ENCODE data around the gene IFT43. TPM values are rescaled to one million over a fixed set of nuclear protein-coding genes. Genes with fewer than 3 reads are reported as not detected.

Gene IFT43
- total RNA-seq, 1 experiment from 2014 or later: 98.8 TPM

GRCh38 chr14:76051717-76052465 lies 66.3 kb downstream of the IFT43 start:
- intact Hi-C loops (cut with micrococcal nuclease; ENCODE audit: unreplicated experiment): loop anchor here (1.0 to 10.0 kb wide), 3 partner anchors 300 to 823 kb away; no protein-coding TSS in a partner anchor
- H4K20me1 ChIP-seq (ENCODE audit: insufficient read depth): peaks cover 58% of the 10 kb centered on the region
- H3K9me3 ChIP-seq (ENCODE audit: insufficient read depth, low read depth): no peaks in the 10 kb centered on the region
- H3K9me2 ChIP-seq (ENCODE audit: insufficient read depth): no peaks in the 10 kb centered on the region
- no peak for DNase-seq
- H3K4me1 ChIP-seq (replicated peaks; ENCODE audit: insufficient read depth): no peaks in the 10 kb centered on the region
- H3F3A ChIP-seq (ENCODE audit: insufficient read depth, low read depth): no peaks in the 10 kb centered on the region
- no peak overlapping the region for H3K4me3 ChIP-seq
- H3K79me2 ChIP-seq (ENCODE audit: low read depth): no peaks in the 10 kb centered on the region
- ChIA-PET CTCF (interaction anchor here (1.6 kb wide), 1 partner anchor 257 kb away, joined by 3 read pairs; no protein-coding TSS in a partner anchor), POLR2A (ENCODE audit: unreplicated experiment) (no interaction called here)
- TF ChIP-seq EZH2 (IDR thresholded peaks at IDR 0.05; ENCODE audit: low read depth) (no peak), CTCF (conservative IDR thresholded peaks at IDR 0.05) (no peak)
- H2AFZ ChIP-seq: no peak overlapping the region
- no peak overlapping the region for H3K4me2 ChIP-seq
- no peaks in the 10 kb centered on the region for H3K27me3 ChIP-seq (ENCODE audit: insufficient read depth, low read depth)
- H3K36me3 ChIP-seq (ENCODE audit: low read depth): no peaks in the 10 kb centered on the region
- no peak overlapping the region for H3K27ac ChIP-seq
- no TSS peak for BruUV-seq (replicated peaks)

- Histone ChIP-seq H3K4me2 (no peak overlapping the region), H3K27ac (no peak overlapping the region), H3K4me1 (replicated peaks; ENCODE audit: insufficient read depth) (no peaks in the 10 kb centered on the region), H3K9me2 (ENCODE audit: insufficient read depth) (no peaks in the 10 kb centered on the region), H3K79me2 (ENCODE audit: low read depth) (no peaks in the 10 kb centered on the region), H3K9me3 (ENCODE audit: insufficient read depth, low read depth) (no peaks in the 10 kb centered on the region), H2AFZ (no peak overlapping the region), H3F3A (ENCODE audit: insufficient read depth, low read depth) (no peaks in the 10 kb centered on the region), H3K27me3 (ENCODE audit: insufficient read depth, low read depth) (no peaks in the 10 kb centered on the region), H3K4me3 (no peak overlapping the region), H4K20me1 (ENCODE audit: insufficient read depth) (peaks cover 54% of the 10 kb centered on the region), H3K36me3 (ENCODE audit: low read depth) (no peaks in the 10 kb centered on the region)
- no TSS peak for BruUV-seq (replicated peaks)
- no peak for DNase-seq
- TF ChIP-seq EZH2 (IDR thresholded peaks at IDR 0.05; ENCODE audit: low read depth) (no peak), CTCF (conservative IDR thresholded peaks at IDR 0.05) (no peak)
- intact Hi-C loops (cut with micrococcal nuclease; ENCODE audit: unreplicated experiment): loop anchor here (10.0 kb wide), 1 partner anchor 821 kb away; no protein-coding TSS in a partner anchor
- POLR2A ChIA-PET (ENCODE audit: unreplicated experiment): no interaction called here
- CTCF ChIA-PET: no interaction called here
Measured at GRCh38 chr14:76053572-76054355, 68.2 kb downstream of the IFT43 start.

GRCh38 chr14:76055330-76055729 lies 69.8 kb downstream of the IFT43 start:
- no peak for DNase-seq
- CTCF ChIA-PET: interaction anchor here (0.7 kb wide), 1 partner anchor 9 kb away, joined by 4 read pairs; no protein-coding TSS in a partner anchor
- Histone ChIP-seq H3K4me3 (no peak overlapping the region), H3K9me3 (ENCODE audit: insufficient read depth, low read depth) (no peaks in the 10 kb centered on the region), H3K79me2 (ENCODE audit: low read depth) (no peaks in the 10 kb centered on the region), H2AFZ (no peak overlapping the region), H3K27me3 (ENCODE audit: insufficient read depth, low read depth) (no peaks in the 10 kb centered on the region), H3K27ac (no peak overlapping the region), H3K36me3 (ENCODE audit: low read depth) (no peaks in the 10 kb centered on the region), H3K4me2 (no peak overlapping the region), H3K9me2 (ENCODE audit: insufficient read depth) (no peaks in the 10 kb centered on the region), H3K4me1 (replicated peaks; ENCODE audit: insufficient read depth) (no peaks in the 10 kb centered on the region), H4K20me1 (ENCODE audit: insufficient read depth) (peaks cover 43% of the 10 kb centered on the region), H3F3A (ENCODE audit: insufficient read depth, low read depth) (no peaks in the 10 kb centered on the region)
- intact Hi-C loops (cut with micrococcal nuclease; ENCODE audit: unreplicated experiment): loop anchor here (5.0 to 10.0 kb wide), 2 partner anchors 478 to 819 kb away; partner anchors contain the start of gene FLVCR2
- TF ChIP-seq CTCF (conservative IDR thresholded peaks at IDR 0.05) (no peak), EZH2 (IDR thresholded peaks at IDR 0.05; ENCODE audit: low read depth) (no peak)
- no TSS peak for BruUV-seq (replicated peaks)
- POLR2A ChIA-PET (ENCODE audit: unreplicated experiment): no interaction called here

All from PC-9 (cell line).